Panc1 (cell line): Measurements from ENCODE around the gene SMOC2.

Source experiments
- CTCF ChIP-seq: fragments of 450-650 bp; IDR thresholded peaks from 2 replicates; pipeline ENCODE4 v1.5.1; 2017; ENCODE audit warnings: mild to moderate bottlenecking
- POLR2AphosphoS5 ChIP-seq: IDR thresholded peaks from 2 replicates; pipeline ENCODE4 v1.6.1; 2012; ENCODE audit warnings: mild to moderate bottlenecking, low read depth, low read length, moderate library complexity
- REST ChIP-seq, 2 experiments: IDR thresholded peaks; 2 replicates each; pipeline ENCODE4 v1.6.1; 2011 to 2012; ENCODE audit warnings: low read depth in 2 of 2, control low read depth in 1 of 2, low read length in 1 of 2, mild to moderate bottlenecking in 1 of 2, moderate library complexity in 1 of 2; ENCODE audit not compliant: insufficient read depth in 1 of 2

- TF ChIP-seq CTCF: no peak
- no peak for TF ChIP-seq POLR2AphosphoS5
- no peak for TF ChIP-seq REST (IDR thresholded peaks at IDR 0.05; ENCODE audit: insufficient read depth in 1 of 2, low read depth in 2 of 2, low read length in 1 of 2)
These were observed 196.8 kb downstream of the SMOC2 start for GRCh38 chr6:168637834-168638233.
